Calu3 (cell line): ENCODE data around the gene ANAPC1. TPM values are rescaled to one million over a fixed set of nuclear protein-coding genes. Genes with fewer than 3 reads are reported as not detected.
"Not testable (repeated sequence)": the region's sequence is repeated elsewhere in the genome, so short reads cannot be mapped to it uniquely, and the experiment has no call there.

Experiments used
- BruUV-seq: library from RNA; stranded (reverse); fragments of 400-500 nt; replicated peaks from 2 replicates; lab custom pipeline; 2021; lab: Mats Ljungman, UMichigan
- CTCF ChIA-PET: fragments of 300-600 bp; sonication (Branson Sonifier 250); formaldehyde crosslinking; loops from one replicate; lab custom pipeline; 2022; ENCODE audit warnings: antibody characterized with exemption; lab: Charles Lee
- DNase-seq: peaks from one replicate; pipeline ENCODE4 v3.0.0; 2022
- H3K27ac Mint-ChIP-seq: one replicate; pipeline ENCODE4 v1.8.0; 2022; ENCODE audit warnings: mixed read lengths; ENCODE audit not compliant: unreplicated experiment
- H3K27me3 Mint-ChIP-seq: one replicate; pipeline ENCODE4 v1.8.0; 2022; ENCODE audit warnings: mixed read lengths; ENCODE audit not compliant: unreplicated experiment
- H3K36me3 Mint-ChIP-seq: one replicate; pipeline ENCODE4 v1.8.0; 2022; ENCODE audit warnings: mild to moderate bottlenecking, moderate library complexity, mixed read lengths; ENCODE audit not compliant: insufficient read depth, unreplicated experiment
- H3K4me1 Mint-ChIP-seq: one replicate; pipeline ENCODE4 v1.8.0; 2022; ENCODE audit warnings: mild to moderate bottlenecking, low read depth, mixed read lengths; ENCODE audit not compliant: unreplicated experiment
- H3K4me3 Mint-ChIP-seq: one replicate; pipeline ENCODE4 v1.8.0; 2022; ENCODE audit warnings: mild to moderate bottlenecking, low read depth, moderate library complexity, mixed read lengths; ENCODE audit not compliant: unreplicated experiment
- H3K9me3 Mint-ChIP-seq: one replicate; pipeline ENCODE4 v1.8.0; 2022; ENCODE audit warnings: low read depth, mixed read lengths; ENCODE audit not compliant: unreplicated experiment
- intact Hi-C: fragments of 100-400 bp; cut with micrococcal nuclease; formaldehyde crosslinking; loops from one replicate; pipeline ENCODE4 v1.10.0; 2022; ENCODE audit not compliant: unreplicated experiment
- total RNA-seq: library from RNA; stranded (reverse); gene quantifications from 2 replicates; pipeline ENCODE4 v1.2.3, GENCODE V29; 2022

Gene ANAPC1
- total RNA-seq, 1 experiment from 2014 or later = 64.5 TPM

DNA sequence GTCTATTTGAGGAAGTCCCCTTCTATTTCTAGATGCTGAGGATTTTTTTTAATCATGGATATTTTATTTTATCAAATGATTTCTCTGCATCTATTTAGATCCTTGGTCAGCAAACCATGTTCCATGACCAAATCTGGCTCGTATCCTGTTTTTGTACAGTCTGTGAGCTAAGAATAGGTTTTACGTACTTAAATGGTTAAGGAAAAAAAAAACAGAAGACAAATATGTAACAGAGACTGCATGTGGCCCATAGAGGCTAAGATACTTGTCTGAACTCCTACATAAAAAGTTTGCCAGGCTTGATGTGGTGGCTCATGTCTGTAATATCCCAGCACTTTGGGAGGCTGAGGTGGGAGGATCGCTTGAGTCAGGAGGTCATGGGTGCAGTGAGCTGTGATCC, 31.4 kb downstream of the ANAPC1 start:
- H3K4me3 Mint-ChIP-seq, BruUV-seq: not testable (repeated sequence)

DNA sequence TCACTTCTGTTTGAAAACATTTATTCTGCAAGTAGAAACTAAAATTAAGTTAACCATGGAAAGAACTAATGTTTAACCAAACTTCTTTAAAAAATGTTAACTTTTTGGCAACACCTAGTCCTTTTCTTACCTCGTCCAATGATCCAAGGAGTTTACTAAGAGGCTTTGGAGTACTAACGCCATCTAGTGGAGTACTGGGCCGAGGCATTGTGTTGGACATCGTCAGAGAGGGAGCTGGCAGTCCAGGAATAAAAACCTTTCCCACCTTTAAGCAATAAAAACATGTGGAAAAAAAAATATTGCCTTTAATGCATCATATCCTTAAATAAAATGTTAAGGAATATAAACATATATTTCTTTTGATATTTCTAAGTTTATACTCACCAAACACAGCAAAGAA, 33.3 kb downstream of the ANAPC1 start:
- H3K27me3 Mint-ChIP-seq, H3K27ac Mint-ChIP-seq, BruUV-seq, H3K9me3 Mint-ChIP-seq, H3K4me3 Mint-ChIP-seq, intact Hi-C loops, H3K4me1 Mint-ChIP-seq: not testable (repeated sequence)
- peaks cover 33% of the 10 kb centered on the region for H3K36me3 Mint-ChIP-seq
- peak; percentile 57 for DNase-seq
- CTCF ChIA-PET = interaction anchor here (0.7 kb wide), 1 partner anchor 749 kb away, joined by 3 read pairs; no protein-coding TSS in a partner anchor

More for the DNA sequence above, 31.4 kb downstream of the ANAPC1 start:
- H3K27ac Mint-ChIP-seq, H3K27me3 Mint-ChIP-seq, H3K4me1 Mint-ChIP-seq, H3K9me3 Mint-ChIP-seq, DNase-seq, CTCF ChIA-PET, intact Hi-C loops: not testable (repeated sequence)
- peaks cover 28% of the 10 kb centered on the region for H3K36me3 Mint-ChIP-seq

DNA sequence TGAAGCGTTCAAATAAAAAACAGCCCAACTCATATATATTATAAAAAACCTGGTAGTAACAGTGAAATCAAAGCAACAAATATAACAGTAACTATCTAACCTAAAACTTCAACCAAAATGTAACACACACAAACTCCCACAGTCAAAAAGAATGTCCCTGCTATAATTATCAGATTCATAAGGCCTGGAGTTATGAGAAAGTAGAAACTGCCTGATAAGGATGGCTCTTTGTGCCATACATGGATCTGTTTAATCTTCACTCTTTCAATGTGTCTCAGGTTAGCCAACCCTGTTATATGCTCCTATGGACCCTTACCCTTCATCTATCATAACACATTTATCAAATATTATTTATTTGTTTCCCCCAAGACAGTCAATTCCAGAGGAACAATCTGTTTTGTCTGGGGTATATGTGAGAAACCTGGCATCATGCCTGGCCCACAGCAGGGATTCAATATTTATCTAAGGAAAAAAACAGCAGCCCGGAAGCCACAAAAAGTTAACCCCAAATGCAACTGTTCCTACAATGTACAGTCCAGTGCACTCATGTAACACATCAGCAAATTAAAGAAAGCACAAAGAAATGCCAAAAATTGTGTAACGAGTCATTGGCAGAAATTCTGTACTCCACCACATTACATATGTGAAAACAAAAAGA, 44.2 kb downstream of the ANAPC1 start:
- intact Hi-C loops, H3K9me3 Mint-ChIP-seq, H3K27ac Mint-ChIP-seq, H3K27me3 Mint-ChIP-seq, H3K4me3 Mint-ChIP-seq, DNase-seq, CTCF ChIA-PET, BruUV-seq: not testable (repeated sequence)
- Mint-ChIP-seq H3K4me1 (peaks cover 14% of the 10 kb centered on the region), H3K36me3 (peaks cover 15% of the 10 kb centered on the region)

DNA sequence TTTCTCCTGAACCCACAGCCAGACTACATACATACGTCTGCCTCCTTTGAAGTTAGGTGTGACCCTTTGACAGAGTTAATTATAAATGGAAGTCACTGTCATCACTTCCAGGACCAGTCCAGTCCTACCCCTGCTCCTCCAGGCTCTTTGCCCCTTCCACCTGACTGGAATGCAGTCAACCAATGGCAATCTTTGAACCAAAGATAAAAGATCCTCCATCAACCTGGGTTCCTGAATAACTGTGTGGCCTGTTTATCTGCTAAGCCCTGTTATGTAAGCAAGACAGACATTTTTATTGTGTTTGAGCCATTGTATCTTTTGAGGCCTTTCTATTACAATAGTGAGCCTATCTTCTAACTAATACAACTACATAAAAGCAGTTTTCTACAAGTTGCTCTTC, 45.0 kb downstream of the ANAPC1 start:
- CTCF ChIA-PET, BruUV-seq, H3K27ac Mint-ChIP-seq, H3K27me3 Mint-ChIP-seq, DNase-seq, H3K4me3 Mint-ChIP-seq, H3K9me3 Mint-ChIP-seq, intact Hi-C loops: not testable (repeated sequence)
- Mint-ChIP-seq H3K4me1 (peaks cover 14% of the 10 kb centered on the region), H3K36me3 (peaks cover 15% of the 10 kb centered on the region)

DNA sequence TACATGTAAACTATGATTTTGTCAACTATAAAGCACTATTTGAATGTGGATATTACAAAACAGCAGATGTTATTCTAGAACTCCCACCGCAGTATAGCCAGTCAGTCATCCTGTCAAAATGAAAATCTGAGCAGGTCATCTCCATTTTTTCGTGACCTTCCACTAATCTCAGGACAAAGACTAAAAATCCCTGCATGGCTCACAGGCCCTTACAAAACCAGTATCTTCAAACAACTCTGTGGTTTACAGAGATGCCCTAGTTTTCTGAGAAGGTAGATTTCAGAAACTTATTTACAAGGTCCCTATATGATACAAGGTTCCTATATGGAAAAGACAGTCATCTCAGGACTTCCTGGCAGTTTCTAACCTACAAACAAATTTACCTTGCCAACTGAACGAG, 49.8 kb downstream of the ANAPC1 start:
- H3K27me3 Mint-ChIP-seq, H3K4me1 Mint-ChIP-seq, BruUV-seq, H3K27ac Mint-ChIP-seq, CTCF ChIA-PET, DNase-seq, H3K9me3 Mint-ChIP-seq, intact Hi-C loops, H3K4me3 Mint-ChIP-seq: not testable (repeated sequence)
- peaks cover 21% of the 10 kb centered on the region for H3K36me3 Mint-ChIP-seq

DNA sequence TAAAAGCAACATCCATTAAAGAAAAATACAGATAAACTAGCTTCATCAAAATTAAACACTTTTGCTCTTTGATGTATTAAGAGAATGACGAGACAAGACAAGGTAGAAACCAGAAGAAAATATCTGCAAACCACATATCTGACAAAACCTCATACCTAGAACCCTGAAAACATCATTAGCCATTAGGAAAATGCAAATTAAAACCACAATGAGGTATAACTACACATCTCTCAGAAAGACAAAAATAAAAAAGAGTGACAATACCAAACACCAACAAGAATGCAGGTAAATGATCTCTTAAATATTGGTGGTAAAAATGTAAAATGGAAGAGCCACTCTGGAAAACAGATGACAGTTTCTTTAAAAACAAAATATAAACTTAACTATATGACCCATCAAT, 53.5 kb downstream of the ANAPC1 start:
- H3K4me1 Mint-ChIP-seq, BruUV-seq, H3K9me3 Mint-ChIP-seq, H3K4me3 Mint-ChIP-seq, H3K27ac Mint-ChIP-seq, CTCF ChIA-PET, DNase-seq, intact Hi-C loops, H3K27me3 Mint-ChIP-seq: not testable (repeated sequence)
- H3K36me3 Mint-ChIP-seq = peaks cover 19% of the 10 kb centered on the region

DNA sequence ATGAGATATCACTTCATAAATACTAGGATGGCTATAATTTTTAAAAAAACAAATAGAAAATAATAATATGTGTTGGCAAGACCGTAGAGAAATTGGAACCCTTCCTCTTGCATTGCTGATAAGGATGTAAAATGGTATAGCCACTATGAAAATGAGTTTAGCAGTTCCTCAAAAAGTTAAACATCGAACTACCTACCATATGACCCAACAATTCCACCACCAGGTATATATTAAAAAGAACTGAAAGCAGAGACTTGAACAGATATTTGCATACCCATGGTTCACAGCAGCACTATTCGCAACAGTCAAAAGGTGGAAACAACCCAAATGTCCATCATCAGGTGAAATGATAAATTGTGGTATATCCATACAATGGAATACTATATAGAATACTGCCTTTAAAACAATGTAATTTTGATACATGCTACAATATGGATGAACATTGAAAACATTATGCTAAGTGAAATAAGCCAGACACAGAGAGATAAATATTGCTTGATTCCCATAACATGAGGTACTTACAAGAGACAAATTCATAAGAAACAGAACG, 55.7 kb downstream of the ANAPC1 start:
- H3K4me1 Mint-ChIP-seq, intact Hi-C loops, CTCF ChIA-PET, BruUV-seq, H3K4me3 Mint-ChIP-seq, H3K27me3 Mint-ChIP-seq, H3K27ac Mint-ChIP-seq, H3K9me3 Mint-ChIP-seq, DNase-seq: not testable (repeated sequence)
- H3K36me3 Mint-ChIP-seq = peaks cover 20% of the 10 kb centered on the region

DNA sequence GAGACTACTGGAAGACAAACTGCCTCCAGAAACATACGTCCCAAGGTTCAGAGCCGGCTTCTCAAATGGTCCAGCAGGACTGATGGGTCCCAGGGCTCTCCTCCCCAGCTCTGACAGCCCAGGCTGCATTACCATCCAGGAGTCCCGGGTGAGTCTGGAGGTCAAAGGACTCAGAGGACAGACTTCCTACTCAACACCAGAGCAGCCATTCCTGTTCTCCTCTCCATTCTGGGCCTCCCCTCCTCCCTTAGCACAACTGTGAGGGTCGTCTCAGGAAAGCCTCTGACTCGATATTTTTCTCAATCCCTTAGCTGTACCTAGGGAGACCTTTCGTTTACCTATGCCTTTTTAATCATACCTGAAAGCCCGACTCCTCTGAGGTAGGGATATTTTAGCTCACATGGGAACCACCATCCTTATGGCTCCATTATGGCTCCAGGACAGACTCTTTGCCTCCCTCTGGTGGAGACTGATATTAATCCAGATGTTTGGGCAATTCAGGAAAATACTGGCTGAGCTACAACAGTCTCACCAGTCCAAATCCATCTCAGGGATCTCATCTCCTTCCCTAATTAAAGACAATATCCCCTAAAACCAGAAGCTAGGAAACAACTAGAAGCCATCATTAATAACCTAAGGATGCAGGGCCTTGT, 70.9 kb downstream of the ANAPC1 start:
- BruUV-seq, H3K4me1 Mint-ChIP-seq, H3K9me3 Mint-ChIP-seq, intact Hi-C loops, H3K27me3 Mint-ChIP-seq, H3K27ac Mint-ChIP-seq, H3K4me3 Mint-ChIP-seq, H3K36me3 Mint-ChIP-seq: not testable (repeated sequence)
- CTCF ChIA-PET = interaction anchor here (0.5 kb wide), 1 partner anchor 328 kb away, joined by 4 read pairs; no protein-coding TSS in a partner anchor
- peak; percentile 8 for DNase-seq

DNA sequence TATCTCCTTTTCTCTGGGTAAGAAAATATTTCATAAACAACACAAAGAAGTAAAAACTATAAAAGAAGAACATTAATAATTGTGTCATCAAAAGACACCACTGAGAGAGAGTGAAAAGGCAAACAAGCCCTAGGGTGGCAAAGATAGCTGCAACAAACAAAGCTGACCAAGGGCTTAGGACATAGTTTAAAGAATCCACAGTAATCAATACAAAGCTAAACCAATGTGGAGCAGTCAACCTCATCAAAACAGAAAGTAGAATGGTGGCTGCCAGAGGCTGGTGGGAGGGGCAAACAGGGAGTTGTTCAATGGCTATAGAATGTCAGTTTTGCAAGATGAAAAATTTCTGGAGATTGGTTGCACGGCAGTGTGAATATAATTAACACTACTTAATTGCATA, 93.4 kb downstream of the ANAPC1 start:
- intact Hi-C loops, H3K27ac Mint-ChIP-seq, H3K36me3 Mint-ChIP-seq, H3K9me3 Mint-ChIP-seq, H3K4me3 Mint-ChIP-seq, CTCF ChIA-PET, H3K27me3 Mint-ChIP-seq, H3K4me1 Mint-ChIP-seq, BruUV-seq, DNase-seq: not testable (repeated sequence)

DNA sequence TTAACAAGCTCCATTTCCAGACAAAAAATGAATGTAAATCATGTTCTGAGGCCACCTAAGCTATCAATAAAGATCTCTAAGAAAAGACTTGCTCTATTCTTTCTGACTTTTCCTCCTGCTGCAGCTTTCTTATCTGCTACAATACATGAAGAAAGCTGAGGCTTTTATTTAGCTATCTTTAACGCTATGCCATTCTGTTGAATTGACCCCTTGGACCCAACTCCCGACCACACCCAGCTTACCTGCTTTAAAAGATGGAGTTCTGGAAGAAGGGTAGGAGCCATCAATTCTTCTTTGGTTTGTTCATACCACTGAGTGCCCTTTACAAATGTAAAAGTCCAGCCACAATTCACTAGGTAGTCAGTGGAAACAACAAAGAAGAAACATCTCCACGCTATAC, 99.9 kb downstream of the ANAPC1 start:
- DNase-seq, H3K9me3 Mint-ChIP-seq, H3K4me3 Mint-ChIP-seq, H3K4me1 Mint-ChIP-seq, intact Hi-C loops, CTCF ChIA-PET, H3K36me3 Mint-ChIP-seq, H3K27ac Mint-ChIP-seq, H3K27me3 Mint-ChIP-seq, BruUV-seq: not testable (repeated sequence)
